HG02973 (cell line): ENCODE measurements around the gene PTH2R.
"Not testable (repeated sequence)": the region's sequence is repeated elsewhere in the genome, so short reads cannot be mapped to it uniquely, and the experiment has no call there.

ENCODE experiments used
- ATAC-seq: cut with Tn5 transposase; IDR thresholded peaks from one replicate; pipeline ENCODE4 v1.9.1; 2021; ENCODE audit warnings: moderate library complexity; ENCODE audit not compliant: unreplicated experiment

Gene PTH2R

GRCh38 chr2:208485390-208485789 is 78.8 kb downstream of the PTH2R start:
- no peak for ATAC-seq

DNA sequence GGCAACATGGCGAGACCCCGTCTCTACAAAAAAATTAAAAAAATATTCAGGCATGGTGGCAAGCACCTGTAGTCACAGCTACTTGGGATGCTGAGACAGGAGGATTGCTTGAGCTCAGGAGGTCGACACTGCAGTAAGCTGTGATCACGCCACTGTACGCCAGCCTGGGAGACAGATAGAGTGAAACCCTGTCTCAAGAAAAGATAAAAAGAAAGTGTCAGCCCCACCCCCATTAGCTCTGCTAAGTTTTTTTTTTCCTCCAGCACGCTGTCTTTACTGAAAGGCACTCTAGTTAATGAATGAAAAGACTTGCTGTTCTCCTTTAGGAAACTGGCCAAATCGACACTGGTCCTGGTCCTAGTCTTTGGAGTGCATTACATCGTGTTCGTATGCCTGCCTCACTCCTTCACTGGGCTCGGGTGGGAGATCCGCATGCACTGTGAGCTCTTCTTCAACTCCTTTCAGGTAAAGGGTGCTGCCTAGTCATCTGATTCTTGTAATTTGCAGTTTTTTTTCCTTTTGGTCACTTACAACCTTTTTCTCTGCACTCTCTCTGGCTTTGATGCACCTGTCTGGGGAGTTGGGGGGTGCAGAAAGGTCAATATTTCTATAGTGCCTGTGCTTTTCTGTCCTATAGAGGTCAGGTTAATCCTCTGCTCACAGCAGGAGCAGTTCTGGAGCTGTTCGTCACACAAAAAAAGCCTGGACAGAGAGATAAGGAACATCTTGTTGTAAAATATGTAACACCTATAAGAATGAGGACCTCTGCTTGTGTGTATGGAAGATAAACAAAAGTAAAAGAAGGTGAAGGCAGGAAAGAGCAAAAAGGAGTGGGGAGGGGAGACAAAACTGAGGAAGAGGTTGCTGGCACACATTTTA is 82.3 kb downstream of the PTH2R start:
- no peak for ATAC-seq

GRCh38 chr2:208489687-208490086 is 83.1 kb downstream of the PTH2R start:
- no peak for ATAC-seq

- ATAC-seq: no peak
Measured at GRCh38 chr2:208490492-208490891, 83.9 kb downstream of the PTH2R start.

- ATAC-seq: no peak
Measured at GRCh38 chr2:208491641-208492040, 85.0 kb downstream of the PTH2R start.

- ATAC-seq: no peak
Measured at GRCh38 chr2:208492069-208492468, 85.5 kb downstream of the PTH2R start.

GRCh38 chr2:208493186-208493585 is 86.6 kb downstream of the PTH2R start:
- ATAC-seq: no peak

- no peak for ATAC-seq
Measured at GRCh38 chr2:208496129-208496528, 89.5 kb downstream of the PTH2R start.

DNA sequence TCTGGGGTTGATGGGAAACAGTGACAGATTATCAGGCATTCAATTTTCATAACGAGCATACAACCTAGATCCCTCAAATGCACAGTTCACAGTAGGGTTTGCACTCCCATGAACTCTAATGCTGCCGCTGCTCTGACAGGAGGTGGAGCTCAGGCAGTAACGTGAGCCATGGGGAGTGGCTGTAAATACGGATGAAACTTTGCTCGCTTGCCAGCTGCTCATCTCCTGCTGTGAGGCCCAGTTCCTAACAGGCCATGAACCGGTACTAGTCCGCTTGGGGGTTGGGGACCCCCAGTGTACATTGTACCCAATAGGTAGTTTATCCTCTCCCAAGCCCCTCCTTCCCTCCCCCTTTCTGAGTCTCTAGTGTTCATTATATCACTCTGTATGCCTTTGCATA is 94.6 kb downstream of the PTH2R start:
- no peak for ATAC-seq

- no peak for ATAC-seq
Measured at GRCh38 chr2:208502288-208502687, 95.7 kb downstream of the PTH2R start.

- not testable (repeated sequence) for ATAC-seq
Measured at GRCh38 chr2:208505365-208505764, 98.8 kb downstream of the PTH2R start.

DNA sequence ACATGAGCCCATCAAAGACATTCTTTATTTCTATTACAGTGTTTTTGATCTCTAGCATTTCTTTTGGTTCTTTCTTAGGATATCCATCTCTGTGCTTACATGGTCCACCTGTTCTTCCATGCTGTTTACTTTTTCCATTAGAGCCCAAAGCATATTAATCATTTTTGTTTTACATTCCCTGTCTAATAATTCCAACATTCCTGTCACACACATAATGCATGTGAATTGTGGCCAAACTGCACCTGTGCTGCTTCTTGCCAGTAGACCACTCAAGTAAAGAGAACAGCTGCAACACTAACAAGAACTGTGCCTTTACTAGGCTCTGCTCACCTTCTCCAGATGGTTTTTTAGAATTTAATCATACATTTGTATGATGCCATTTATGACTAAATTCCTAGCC is 103.0 kb downstream of the PTH2R start:
- no peak for ATAC-seq

DNA sequence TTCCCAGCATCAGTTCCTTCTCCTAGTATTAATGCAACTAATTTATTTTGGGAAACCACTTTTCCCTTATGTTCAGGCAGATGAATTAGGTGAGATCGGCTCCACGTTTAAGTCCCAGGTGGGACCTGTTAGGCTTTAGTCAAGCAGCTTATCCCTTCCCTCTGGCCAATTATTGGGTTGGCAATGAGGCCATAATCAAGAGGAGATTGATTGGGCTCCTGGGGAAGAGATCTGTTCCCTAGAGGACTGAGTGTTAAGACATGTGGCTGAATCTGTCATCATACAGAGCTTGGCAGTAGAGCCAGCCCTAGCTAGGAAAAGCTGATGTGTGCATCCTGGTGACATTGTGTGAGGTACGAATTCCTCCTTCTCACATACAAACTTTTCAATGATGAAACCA is 104.4 kb downstream of the PTH2R start:
- ATAC-seq: no peak

DNA sequence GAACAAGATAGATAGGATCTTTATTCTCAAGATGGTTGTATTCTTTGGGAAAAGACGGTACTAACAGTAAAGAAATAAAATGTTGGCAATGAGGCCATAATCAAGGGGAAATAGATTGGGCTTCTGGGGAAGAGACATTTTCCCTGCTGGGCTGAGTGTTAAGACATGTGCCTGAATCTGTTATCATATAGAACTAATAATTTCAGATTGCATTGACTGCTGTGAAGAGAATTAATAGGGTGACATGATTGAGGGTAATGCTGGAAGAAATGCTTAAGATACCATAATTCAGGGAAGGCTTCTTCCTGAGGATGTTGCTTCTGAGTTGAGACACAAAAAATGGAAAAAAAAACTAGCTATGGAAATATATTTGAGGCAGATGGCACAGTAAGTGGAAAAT is 105.0 kb downstream of the PTH2R start:
- ATAC-seq: no peak

DNA sequence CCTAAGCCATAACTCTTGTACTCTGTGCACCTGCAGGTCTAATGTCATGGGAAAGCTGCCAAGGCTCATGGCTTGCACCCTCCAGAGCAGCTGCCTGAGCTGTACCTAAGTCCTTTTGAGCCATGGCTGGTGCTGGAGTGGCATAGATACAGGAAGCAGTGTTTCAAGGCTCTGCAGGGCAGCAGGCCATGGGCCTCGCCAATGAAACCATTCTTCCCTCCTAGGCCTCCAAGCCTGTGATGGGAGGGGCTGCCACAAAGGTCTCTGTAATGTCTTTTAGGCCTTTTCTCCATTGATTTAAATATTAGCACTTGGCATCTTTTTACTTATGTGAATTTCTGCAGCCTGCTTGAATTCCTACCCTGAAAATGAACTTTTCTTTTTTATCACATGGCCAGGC is 108.5 kb downstream of the PTH2R start:
- ATAC-seq: no peak

DNA sequence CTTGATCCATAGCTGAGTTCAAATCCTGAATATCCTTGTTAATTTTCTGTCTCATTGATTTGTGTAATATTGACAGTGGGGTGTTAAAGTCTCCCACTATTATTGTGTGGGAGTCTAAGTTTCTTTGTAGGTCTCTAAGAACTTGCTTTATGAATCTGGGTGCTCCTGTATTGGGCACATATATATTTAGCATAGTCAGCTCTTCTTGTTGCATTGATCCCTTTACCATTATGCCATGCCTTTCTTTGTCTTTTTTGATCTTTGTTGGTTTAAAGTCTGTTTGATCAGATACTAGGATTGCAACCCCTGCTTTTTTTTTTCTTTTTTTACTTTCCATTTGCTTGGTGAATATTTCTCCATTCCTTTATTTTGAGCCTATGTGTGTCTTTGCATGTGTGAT is 116.5 kb downstream of the PTH2R start:
- not testable (repeated sequence) for ATAC-seq

DNA sequence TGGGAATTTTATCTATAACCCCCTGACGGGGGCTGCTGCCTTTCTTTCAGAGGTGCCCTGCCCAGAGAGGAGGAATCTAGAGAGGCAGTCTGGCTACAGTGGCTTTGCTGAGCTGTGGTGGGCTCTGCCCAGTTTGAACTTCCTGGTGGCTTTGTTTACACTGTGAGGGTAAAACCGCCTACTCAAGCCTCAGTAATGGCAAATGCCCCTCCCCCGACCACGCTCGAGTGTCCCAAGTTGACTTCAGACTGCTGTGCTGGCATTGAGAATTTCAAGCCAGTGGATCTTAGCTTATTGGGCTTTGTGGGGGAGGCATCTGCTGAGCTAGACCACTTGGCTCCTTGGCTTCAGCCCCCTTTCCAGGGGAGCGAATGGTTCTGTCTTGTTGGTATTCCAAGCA is 118.6 kb downstream of the PTH2R start:
- not testable (repeated sequence) for ATAC-seq

DNA sequence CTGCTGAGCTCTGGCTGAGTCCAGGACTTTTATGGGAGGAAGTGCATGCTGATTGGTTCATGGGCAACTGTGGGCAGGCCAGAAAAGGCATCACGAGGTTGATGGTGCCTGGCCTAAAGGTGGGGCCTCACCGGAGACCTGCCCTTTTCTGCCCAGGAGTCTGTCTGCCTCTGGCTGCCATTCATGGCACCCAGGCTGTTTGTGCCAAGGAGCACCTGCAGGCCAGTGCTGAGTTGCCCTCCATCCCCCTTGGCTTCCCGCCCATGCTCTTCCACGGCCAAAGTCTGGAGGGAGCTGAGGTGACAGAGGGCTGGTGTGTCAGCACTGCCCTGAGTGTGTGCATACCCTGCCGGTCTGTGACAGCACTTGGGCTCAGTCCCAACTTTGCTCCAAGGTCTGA is 123.2 kb downstream of the PTH2R start:
- no peak for ATAC-seq

- ATAC-seq: peak; percentile 86
Measured at GRCh38 chr2:208531361-208531760, 124.8 kb downstream of the PTH2R start.

DNA sequence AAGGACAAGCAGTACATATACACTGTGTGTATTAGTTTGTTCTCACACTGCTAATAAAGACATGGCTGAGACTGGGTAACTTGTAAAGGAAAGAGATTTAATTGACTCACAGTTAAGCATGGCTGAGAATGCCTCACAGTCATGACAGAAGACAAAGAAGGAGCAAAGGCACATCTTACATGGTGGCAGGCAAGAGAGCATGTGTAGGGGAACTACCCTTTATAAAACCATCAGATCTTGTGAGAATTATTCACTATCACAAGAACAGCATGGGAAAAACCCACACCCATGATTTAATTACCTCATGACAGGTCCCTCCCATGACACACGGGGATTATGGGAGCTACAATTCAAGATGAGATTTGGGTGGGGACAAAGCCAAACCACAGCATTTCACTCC is 129.0 kb downstream of the PTH2R start:
- ATAC-seq: not testable (repeated sequence)

DNA sequence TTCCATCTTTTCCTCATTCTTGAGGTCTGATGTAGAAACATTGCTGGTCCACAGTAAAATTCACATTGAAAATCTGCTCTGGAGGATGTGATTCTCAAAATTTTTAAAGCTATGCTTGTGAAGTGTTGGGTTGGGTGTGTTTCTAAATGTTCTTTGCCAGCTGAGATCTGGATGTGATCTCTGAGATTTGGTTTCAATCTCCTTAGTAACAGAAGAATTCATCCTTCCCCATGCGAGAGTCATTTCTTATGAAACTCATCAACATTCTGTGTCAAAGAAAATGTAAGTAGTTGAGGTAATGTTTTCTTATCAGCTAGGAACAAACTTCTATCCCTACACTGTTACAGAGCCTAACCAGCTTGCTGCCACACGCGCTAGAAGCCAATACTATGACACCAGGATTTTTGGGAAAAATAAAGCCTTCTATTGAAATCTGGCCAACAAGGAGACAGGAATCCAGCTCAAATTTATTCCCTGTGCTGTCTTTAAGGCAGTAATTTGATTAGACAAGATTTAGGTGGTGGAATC is 134.9 kb downstream of the PTH2R start:
- no peak for ATAC-seq

- no peak for ATAC-seq
Measured at GRCh38 chr2:208541989-208542464, 135.4 kb downstream of the PTH2R start.
